Measurements from ENCODE around the gene PDF.

Gene PDF

GRCh38 chr16:69339289-69340094 lies 9.1 kb upstream of the PDF start, which contains the start of the genes COG8 and NIP7:
COG8 (minus strand) TSS chr16:69339564; CDS start chr16:69339552, 12 bp downstream.
NIP7 (plus strand) TSS chr16:69339772; CDS start chr16:69339830, 58 bp downstream.
- DNase-seq (ENCODE audit: low spot score): peak; percentile 98

GRCh38 chr16:69338557-69339288 lies 8.3 kb upstream of the PDF start:
- DNase-seq (ENCODE audit: low spot score): no peak

- no peak for DNase-seq (ENCODE audit: low spot score)
These were observed 4.3 kb upstream of the PDF start for GRCh38 chr16:69334696-69335095.

- no peak for DNase-seq (ENCODE audit: low spot score)
These were observed 761 bp downstream of the PDF start for GRCh38 chr16:69329369-69330285.

- no peak for DNase-seq (ENCODE audit: low spot score)
These were observed 1.5 kb downstream of the PDF start for GRCh38 chr16:69328854-69329316.

GRCh38 chr16:69327585-69328310 lies 2.6 kb downstream of the PDF start:
- DNase-seq (ENCODE audit: low spot score): no peak

GRCh38 chr16:69326172-69326873 lies 4.1 kb downstream of the PDF start:
- no peak for DNase-seq (ENCODE audit: low spot score)

- no peak for DNase-seq (ENCODE audit: low spot score)
These were observed 4.6 kb downstream of the PDF start for GRCh38 chr16:69325784-69326171.

GRCh38 chr16:69324585-69325253 lies 5.7 kb downstream of the PDF start:
- DNase-seq (ENCODE audit: low spot score): no peak

GRCh38 chr16:69324013-69324531 lies 6.3 kb downstream of the PDF start:
- DNase-seq (ENCODE audit: low spot score): no peak

- no peak for DNase-seq (ENCODE audit: low spot score)
These were observed 7.0 kb downstream of the PDF start for GRCh38 chr16:69323415-69323814.

GRCh38 chr16:69322343-69322742 lies 8.0 kb downstream of the PDF start:
- no peak for DNase-seq (ENCODE audit: low spot score)

- DNase-seq (ENCODE audit: low spot score): no peak
These were observed 9.3 kb downstream of the PDF start for GRCh38 chr16:69321080-69321479.

- no peak for DNase-seq (ENCODE audit: low spot score)
These were observed 9.7 kb downstream of the PDF start for GRCh38 chr16:69320740-69321073.

GRCh38 chr16:69319826-69320739 lies 10.3 kb downstream of the PDF start:
- no peak for DNase-seq (ENCODE audit: low spot score)

GRCh38 chr16:69319381-69319780 lies 11.0 kb downstream of the PDF start:
- DNase-seq (ENCODE audit: low spot score): no peak

GRCh38 chr16:69318911-69319289 lies 11.5 kb downstream of the PDF start:
- no peak for DNase-seq (ENCODE audit: low spot score)

- DNase-seq (ENCODE audit: low spot score): no peak
These were observed 12.0 kb downstream of the PDF start for GRCh38 chr16:69318177-69318910.
